IMR-90 (cell line): ENCODE measurements around the gene DSTYK. TPM values are rescaled to one million over a fixed set of nuclear protein-coding genes. Genes with fewer than 3 reads are reported as not detected.

Source experiments
- ATAC-seq: fragments of 200-7000 bp; cut with Tn5 transposase; 2 replicates; pipeline ENCODE4 v1.9.1; 2020; ENCODE audit warnings: low read depth, mild to moderate bottlenecking, moderate library complexity
- BruUV-seq: library from RNA; stranded (reverse); fragments of 400-500 nt; replicated peaks from 2 replicates; lab custom pipeline; 2021; lab: Mats Ljungman, UMichigan
- CTCF ChIA-PET: fragments of 300-600 bp; formaldehyde crosslinking; extraction: SDS; loops from one replicate; lab custom pipeline; 2021; ENCODE audit warnings: antibody characterized with exemption; lab: Yijun Ruan, JAX
- POLR2A ChIA-PET: fragments of 300-600 bp; sonication (Branson Sonifier 250); formaldehyde crosslinking; loops from one replicate; lab custom pipeline; 2022; ENCODE audit warnings: antibody characterized with exemption; ENCODE audit not compliant: unreplicated experiment; lab: Charles Lee
- DNase-seq: peaks from one replicate; pipeline ENCODE4 v3.0.0; 2013
- H2AFZ ChIP-seq: replicated peaks from 2 replicates; pipeline ENCODE3; 2013; ENCODE audit warnings: low read length, mild to moderate bottlenecking; ENCODE audit not compliant: poor library complexity
- H2AK5ac ChIP-seq: 2 replicates; pipeline ENCODE4 v1.6.1; 2013; ENCODE audit warnings: low read depth, low read length, inconsistent platforms
- H2AK9ac ChIP-seq: replicated peaks from 2 replicates; pipeline ENCODE3; 2013; ENCODE audit warnings: mild to moderate bottlenecking, low read depth, low read length, moderate library complexity; ENCODE audit not compliant: poor library complexity
- H2BK120ac ChIP-seq: 2 replicates; pipeline ENCODE4 v1.6.1; 2013; ENCODE audit warnings: low read depth, low read length, inconsistent platforms
- H2BK15ac ChIP-seq: 3 replicates; pipeline ENCODE4 v1.6.1; 2013; ENCODE audit warnings: low read depth, low read length, inconsistent platforms
- H2BK20ac ChIP-seq: 2 replicates; pipeline ENCODE4 v1.6.1; 2013; ENCODE audit warnings: low read depth, mild to moderate bottlenecking, inconsistent platforms, low read length, moderate library complexity
- H2BK5ac ChIP-seq: 2 replicates; pipeline ENCODE4 v1.6.1; 2013; ENCODE audit warnings: mild to moderate bottlenecking, low read depth, low read length, inconsistent platforms; ENCODE audit not compliant: poor library complexity, severe bottlenecking
- H3K14ac ChIP-seq: replicated peaks from 2 replicates; pipeline ENCODE4 v1.6.1; 2013; ENCODE audit warnings: low read depth, low read length, inconsistent platforms
- H3K18ac ChIP-seq: 2 replicates; pipeline ENCODE4 v1.6.1; 2013; ENCODE audit warnings: low read depth, low read length, control low read depth
- H3K23ac ChIP-seq: 2 replicates; pipeline ENCODE4 v1.6.1; 2013; ENCODE audit warnings: low read depth, low read length, inconsistent platforms
- H3K27ac ChIP-seq: 2 replicates; pipeline ENCODE4 v1.5.1; 2013; ENCODE audit warnings: mild to moderate bottlenecking, control low read depth, low read length; ENCODE audit not compliant: insufficient read depth
- H3K27me3 ChIP-seq: 2 replicates; pipeline ENCODE4 v1.6.1; 2013; ENCODE audit warnings: low read length; ENCODE audit not compliant: control insufficient read depth, insufficient read depth
- H3K36me3 ChIP-seq: 2 replicates; pipeline ENCODE4 v1.6.1; 2013; ENCODE audit warnings: low read length, mixed read lengths; ENCODE audit not compliant: control insufficient read depth, insufficient read depth
- H3K4ac ChIP-seq: 2 replicates; pipeline ENCODE4 v1.6.1; 2013; ENCODE audit warnings: low read depth, low read length, inconsistent platforms
- H3K4me1 ChIP-seq: 2 replicates; pipeline ENCODE4 v1.6.1; 2013; ENCODE audit warnings: low read length, mixed read lengths; ENCODE audit not compliant: control insufficient read depth, insufficient read depth
- H3K4me2 ChIP-seq: 2 replicates; pipeline ENCODE4 v1.6.1; 2013; ENCODE audit warnings: low read depth, mild to moderate bottlenecking, control low read depth, low read length, moderate library complexity
- H3K4me3 ChIP-seq: 2 replicates; pipeline ENCODE4 v1.5.1; 2013; ENCODE audit warnings: low read depth, mild to moderate bottlenecking, control low read depth, low read length, moderate library complexity; ENCODE audit not compliant: insufficient read depth
- H3K56ac ChIP-seq: 2 replicates; pipeline ENCODE4 v1.6.1; 2013; ENCODE audit warnings: low read length, inconsistent platforms; ENCODE audit not compliant: insufficient read depth; ENCODE audit errors: extremely low read depth
- H3K79me1 ChIP-seq, 2 experiments: 2 replicates each; pipeline ENCODE4 v1.6.1; 2013; ENCODE audit warnings: low read length in 2 of 2, inconsistent platforms in 1 of 2, low read depth in 1 of 2
- H3K9ac ChIP-seq: 2 replicates; pipeline ENCODE4 v1.6.1; 2013; ENCODE audit warnings: low read depth, low read length, control low read depth
- H3K9me1 ChIP-seq: 2 replicates; pipeline ENCODE4 v1.6.1; 2013; ENCODE audit warnings: low read length, inconsistent platforms; ENCODE audit not compliant: insufficient read depth
- H3K9me3 ChIP-seq: 2 replicates; pipeline ENCODE4 v1.6.1; 2013; ENCODE audit warnings: low read length; ENCODE audit not compliant: control insufficient read depth, insufficient read depth
- H4K20me1 ChIP-seq: 2 replicates; pipeline ENCODE4 v1.6.1; 2013; ENCODE audit warnings: low read length, inconsistent platforms; ENCODE audit not compliant: insufficient read depth
- H4K5ac ChIP-seq: 2 replicates; pipeline ENCODE4 v1.6.1; 2013; ENCODE audit warnings: mild to moderate bottlenecking, low read depth, low read length, control low read depth
- H4K8ac ChIP-seq, 2 experiments: 2 replicates each; pipeline ENCODE4 v1.6.1; 2013; ENCODE audit warnings: low read depth in 2 of 2, low read length in 2 of 2, control low read depth in 1 of 2, inconsistent platforms in 1 of 2
- H4K91ac ChIP-seq: 2 replicates; pipeline ENCODE4 v1.6.1; 2013; ENCODE audit warnings: low read depth, low read length, inconsistent platforms; ENCODE audit not compliant: insufficient read depth
- CEBPB ChIP-seq: IDR thresholded peaks from 2 replicates; pipeline ENCODE4 v1.6.1; 2012; ENCODE audit warnings: low read depth, low read length, improper control_type of control experiment
- CHD1 ChIP-seq: IDR thresholded peaks from 2 replicates; pipeline ENCODE4 v1.6.1; 2012; ENCODE audit warnings: low read depth, low read length, improper control_type of control experiment
- CTCF ChIP-seq: conservative IDR thresholded peaks from 2 replicates; pipeline ENCODE4 v1.5.1; 2012; ENCODE audit warnings: mild to moderate bottlenecking, low read depth, low read length, improper control_type of control experiment
- FOS ChIP-seq: fragments of 150-350 bp; IDR thresholded peaks from 2 replicates; pipeline ENCODE4 v1.6.1; 2016; ENCODE audit warnings: low read depth, low read length
- MAFK ChIP-seq: IDR thresholded peaks from 2 replicates; pipeline ENCODE4 v1.6.1; 2012; ENCODE audit warnings: low read depth, low read length, improper control_type of control experiment
- MAZ ChIP-seq: IDR thresholded peaks from 2 replicates; pipeline ENCODE4 v1.6.1; 2012; ENCODE audit warnings: low read depth, mild to moderate bottlenecking, low read length, improper control_type of control experiment, moderate library complexity, borderline replicate concordance
- MXI1 ChIP-seq: IDR thresholded peaks from 2 replicates; pipeline ENCODE4 v1.6.1; 2012; ENCODE audit warnings: low read depth, mild to moderate bottlenecking, low read length, moderate library complexity, borderline replicate concordance
- RAD21 ChIP-seq: IDR thresholded peaks from 2 replicates; pipeline ENCODE4 v1.6.1; 2012; ENCODE audit warnings: low read length, improper control_type of control experiment
- RCOR1 ChIP-seq: IDR thresholded peaks from 2 replicates; pipeline ENCODE4 v1.6.1; 2012; ENCODE audit warnings: mild to moderate bottlenecking, low read length, improper control_type of control experiment; ENCODE audit not compliant: insufficient replicate concordance
- RFX5 ChIP-seq: IDR thresholded peaks from 2 replicates; pipeline ENCODE4 v1.8.0; 2012; ENCODE audit warnings: low read depth, mild to moderate bottlenecking, low read length, moderate library complexity
- SMC3 ChIP-seq: fragments of 150-350 bp; IDR thresholded peaks from 2 replicates; pipeline ENCODE4 v1.6.1; 2016; ENCODE audit warnings: low read depth, mild to moderate bottlenecking, antibody characterized with exemption, low read length, moderate library complexity
- WGBS, 2 experiments: methylation state at CpG; one replicate each; pipeline versions ENCODE4 v1.1.5 to v1.1.7; 2013; ENCODE audit warnings: missing lambda C conversion rate in 2 of 2; ENCODE audit not compliant: insufficient read length in 1 of 2; ENCODE audit errors: extremely low coverage in 2 of 2; 5-methylcytosine and 5-hydroxymethylcytosine counted together
- dilution Hi-C: fragments of 300-500 bp; cut with HindIII; formaldehyde crosslinking; loops from one replicate; pipeline ENCODE4 v1.14.3; 2018; ENCODE audit warnings: low sequenced_read_pairs; ENCODE audit not compliant: unreplicated experiment
- in situ Hi-C: fragments of 300-500 bp; cut with MboI; formaldehyde crosslinking; loops from 3 replicates; pipeline ENCODE4 v1.14.3; 2019; ENCODE audit warnings: low sequenced_read_pairs, inconsistent platforms, mixed read lengths
- intact Hi-C: fragments of 100-400 bp; cut with micrococcal nuclease; formaldehyde crosslinking; loops from 2 replicates; pipeline ENCODE4 v1.10.0; 2022
- polyA plus RNA-seq, 3 experiments: library from polyadenylated mRNA; depleted of rRNA; stranded (reverse); fragments of >200 nt; gene quantifications; 2 replicates each; pipeline ENCODE4 v1.2.3, GENCODE V29; 2012; ENCODE audit warnings: low replicate concordance in 1 of 3
- total RNA-seq: library from RNA; depleted of rRNA; stranded (reverse); fragments of >200 nt; gene quantifications from 2 replicates; pipeline ENCODE4 v1.2.3, GENCODE V29; 2012
- TF ChIP-seq, protein P1 (sequence below): fragments of 150-350 bp; IDR thresholded peaks from 2 replicates; pipeline ENCODE4 v1.6.1; 2016; ENCODE audit warnings: low read depth, mild to moderate bottlenecking, low read length, moderate library complexity, borderline replicate concordance
- TF ChIP-seq, protein P2 (sequence below): fragments of 150-350 bp; IDR thresholded peaks from 2 replicates; pipeline ENCODE4 v1.6.1; 2017; ENCODE audit warnings: mild to moderate bottlenecking, antibody characterized with exemption, low read length, low read depth

Gene DSTYK
- total and polyA plus RNA-seq, 2 of the 4 experiments (the other 2 are of a cell fraction): 8.0 to 18.3 TPM

DNA sequence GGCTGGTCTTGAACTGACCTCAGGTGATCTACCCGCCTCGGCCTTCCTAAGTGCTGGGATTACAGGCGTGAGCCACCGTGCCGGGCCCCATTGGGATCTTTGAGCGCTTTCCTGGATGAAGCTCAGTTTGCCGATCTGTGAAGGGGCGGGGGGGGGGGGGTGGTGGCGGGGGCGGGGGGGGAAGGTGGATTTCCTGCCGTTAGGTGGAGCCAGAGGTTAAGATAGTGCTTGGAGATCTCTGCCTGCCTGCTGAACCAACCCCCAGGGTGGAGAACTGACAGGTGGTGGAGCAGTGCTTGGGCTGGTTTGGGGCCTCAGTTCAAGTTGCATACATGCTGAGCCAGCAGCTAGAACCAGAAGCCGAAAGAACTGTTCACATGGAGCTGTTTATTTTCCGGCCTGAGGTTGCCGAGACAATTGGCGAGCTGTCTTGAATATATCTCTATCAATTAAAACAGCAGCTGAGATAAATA lies 17.9 kb upstream of the DSTYK start:
- no peak overlapping the region for H4K5ac ChIP-seq
- peak overlapping the region; percentile 63; the same call in 1 of the 2 replicates for H3K4me2 ChIP-seq
- no peaks in the 10 kb centered on the region for H3K36me3 ChIP-seq
- H3K4me3 ChIP-seq: peak overlapping the region; percentile 90; the same call in 1 of the 2 replicates
- no peak overlapping the region for H4K8ac ChIP-seq
- H3K9me1 ChIP-seq: peaks cover 8% of the 10 kb centered on the region; the same call in 1 of the 2 replicates
- H2BK5ac ChIP-seq: no peak overlapping the region
- TF ChIP-seq RAD21 (peak; percentile 33), CHD1 (no peak), SMC3 (no peak), RFX5 (no peak), MAFK (peak; percentile 22; the same call in 1 of the 2 replicates), MAZ (no peak), CEBPB (no peak), MXI1 (no peak), RCOR1 (no peak), FOS (no peak), CTCF (peak; percentile 27; the same call in 1 of the 2 replicates)
- TF ChIP-seq, protein P1, sequence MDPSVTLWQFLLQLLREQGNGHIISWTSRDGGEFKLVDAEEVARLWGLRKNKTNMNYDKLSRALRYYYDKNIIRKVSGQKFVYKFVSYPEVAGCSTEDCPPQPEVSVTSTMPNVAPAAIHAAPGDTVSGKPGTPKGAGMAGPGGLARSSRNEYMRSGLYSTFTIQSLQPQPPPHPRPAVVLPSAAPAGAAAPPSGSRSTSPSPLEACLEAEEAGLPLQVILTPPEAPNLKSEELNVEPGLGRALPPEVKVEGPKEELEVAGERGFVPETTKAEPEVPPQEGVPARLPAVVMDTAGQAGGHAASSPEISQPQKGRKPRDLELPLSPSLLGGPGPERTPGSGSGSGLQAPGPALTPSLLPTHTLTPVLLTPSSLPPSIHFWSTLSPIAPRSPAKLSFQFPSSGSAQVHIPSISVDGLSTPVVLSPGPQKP: no peak
- TF ChIP-seq, protein P2, sequence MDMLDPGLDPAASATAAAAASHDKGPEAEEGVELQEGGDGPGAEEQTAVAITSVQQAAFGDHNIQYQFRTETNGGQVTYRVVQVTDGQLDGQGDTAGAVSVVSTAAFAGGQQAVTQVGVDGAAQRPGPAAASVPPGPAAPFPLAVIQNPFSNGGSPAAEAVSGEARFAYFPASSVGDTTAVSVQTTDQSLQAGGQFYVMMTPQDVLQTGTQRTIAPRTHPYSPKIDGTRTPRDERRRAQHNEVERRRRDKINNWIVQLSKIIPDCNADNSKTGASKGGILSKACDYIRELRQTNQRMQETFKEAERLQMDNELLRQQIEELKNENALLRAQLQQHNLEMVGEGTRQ: no peak
- no peak overlapping the region for H3K18ac ChIP-seq
- H3K9ac ChIP-seq: no peak overlapping the region
- H4K91ac ChIP-seq: no peak overlapping the region
- no peak overlapping the region for H3K14ac ChIP-seq
- H3K4ac ChIP-seq: no peak overlapping the region; the same call in 1 of the 2 replicates
- dilution Hi-C loops: no loop called here
- in situ Hi-C loops: no loop called here
- no peaks in the 10 kb centered on the region for H3K27me3 ChIP-seq
- BruUV-seq: no TSS peak
- no peak overlapping the region for H3K27ac ChIP-seq
- H2AFZ ChIP-seq: peak overlapping the region; percentile 60
- H3K79me1 ChIP-seq: no peaks in the 10 kb centered on the region; a peak in 1 of 4 replicates
- H2BK15ac ChIP-seq: no peak overlapping the region
- no peak overlapping the region for H2BK20ac ChIP-seq
- H3K56ac ChIP-seq: no peak overlapping the region
- H4K20me1 ChIP-seq: no peaks in the 10 kb centered on the region; the same call in 1 of the 2 replicates
- intact Hi-C loops: loop anchor here (2.0 to 5.0 kb wide), 2 partner anchors 27 to 87 kb away; no protein-coding TSS in a partner anchor
- H3K9me3 ChIP-seq: no peaks in the 10 kb centered on the region
- WGBS, 2 experiments: 10% methylated on average over 2 of the region's 15 CpGs; no CpG with 5 or more reads in 1 of the 2 experiments
- ChIA-PET POLR2A (interaction anchor here (0.6 kb wide), 1 partner anchor 15 kb away, joined by 3 read pairs; no protein-coding TSS in a partner anchor), CTCF (interaction anchor here (0.8 to 2.9 kb wide), 7 partner anchors 17 to 96 kb away, joined by 3 to 29 read pairs (median 5); no protein-coding TSS in a partner anchor)
- no peak overlapping the region for H2BK120ac ChIP-seq
- no peak overlapping the region for H3K23ac ChIP-seq
- H3K4me1 ChIP-seq: peaks cover 14% of the 10 kb centered on the region
- ATAC-seq (peak; percentile 40), DNase-seq (peak; percentile 57)
- H2AK9ac ChIP-seq: no peak overlapping the region
- no peak overlapping the region for H2AK5ac ChIP-seq
